ENCODE data around the gene DDR1. TPM values are rescaled to one million over a fixed set of nuclear protein-coding genes. Genes with fewer than 3 reads are reported as not detected.
A peak's percentile ranks its signal among the peaks of the same experiment; 100 is the strongest.

The DDR1 gene
- total RNA-seq, 1 experiment from 2014 or later = 95.2 TPM

DNA sequence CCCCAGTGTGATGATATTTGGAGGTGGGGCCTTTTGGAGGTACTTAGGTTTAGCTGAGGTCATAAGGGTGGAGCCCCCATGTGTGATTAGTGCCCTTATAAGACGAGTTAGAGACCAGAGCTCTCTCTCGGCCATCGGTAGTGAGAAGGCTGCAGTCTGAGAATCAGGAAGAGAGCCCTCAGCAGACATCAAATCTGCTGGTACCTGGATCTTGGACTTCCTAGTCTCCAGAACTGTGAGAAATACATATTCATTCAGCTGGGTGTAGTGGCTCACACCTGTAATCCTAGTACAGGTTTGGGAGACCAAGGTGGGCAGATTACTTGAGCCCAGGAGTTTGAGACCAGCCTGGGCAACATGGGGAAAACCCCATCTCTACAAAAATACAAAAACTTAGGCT is 48.7 kb upstream of the DDR1 start:
- BruUV-seq (replicated peaks) = no TSS peak
- ATAC-seq = no peak
- in situ Hi-C loops (cut with HindIII; ENCODE audit: low pct_unique_long_range_greater_than_20kb, low sequenced_read_pairs) (no loop called here), intact Hi-C loops (cut with micrococcal nuclease; ENCODE audit: unreplicated experiment) (no loop called here)
- no peak for DNase-seq (ENCODE audit: low read depth, low spot score)
- no peaks in the 10 kb centered on the region for H3K36me3 ChIP-seq (ENCODE audit: control insufficient read depth, insufficient read depth, low read length)
- H3K9me3 ChIP-seq (ENCODE audit: control insufficient read depth, insufficient read depth, low read depth, low read length) = no peaks in the 10 kb centered on the region
- 0 out of 2 replicates have a peak, but pooled peaks cover 2% of the 10 kb centered on the region for H3K4me1 ChIP-seq (ENCODE audit: control insufficient read depth, insufficient read depth, low read length)
- ChIA-PET CTCF (no interaction called here), POLR2A (interaction anchor here (0.5 kb wide), 1 partner anchor 71 kb away, joined by 7 read pairs; no protein-coding TSS in a partner anchor)
- H3K27ac ChIP-seq (ENCODE audit: low read length) = no peak overlapping the region
- no peak overlapping the region for H3K4me3 ChIP-seq (ENCODE audit: low read depth in 2 of 2, low read length in 2 of 2)
- TF ChIP-seq, protein P1, sequence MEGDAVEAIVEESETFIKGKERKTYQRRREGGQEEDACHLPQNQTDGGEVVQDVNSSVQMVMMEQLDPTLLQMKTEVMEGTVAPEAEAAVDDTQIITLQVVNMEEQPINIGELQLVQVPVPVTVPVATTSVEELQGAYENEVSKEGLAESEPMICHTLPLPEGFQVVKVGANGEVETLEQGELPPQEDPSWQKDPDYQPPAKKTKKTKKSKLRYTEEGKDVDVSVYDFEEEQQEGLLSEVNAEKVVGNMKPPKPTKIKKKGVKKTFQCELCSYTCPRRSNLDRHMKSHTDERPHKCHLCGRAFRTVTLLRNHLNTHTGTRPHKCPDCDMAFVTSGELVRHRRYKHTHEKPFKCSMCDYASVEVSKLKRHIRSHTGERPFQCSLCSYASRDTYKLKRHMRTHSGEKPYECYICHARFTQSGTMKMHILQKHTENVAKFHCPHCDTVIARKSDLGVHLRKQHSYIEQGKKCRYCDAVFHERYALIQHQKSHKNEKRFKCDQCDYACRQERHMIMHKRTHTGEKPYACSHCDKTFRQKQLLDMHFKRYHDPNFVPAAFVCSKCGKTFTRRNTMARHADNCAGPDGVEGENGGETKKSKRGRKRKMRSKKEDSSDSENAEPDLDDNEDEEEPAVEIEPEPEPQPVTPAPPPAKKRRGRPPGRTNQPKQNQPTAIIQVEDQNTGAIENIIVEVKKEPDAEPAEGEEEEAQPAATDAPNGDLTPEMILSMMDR (IDR thresholded peaks at IDR 0.05) = no peak
- TF ChIP-seq, protein P2, sequence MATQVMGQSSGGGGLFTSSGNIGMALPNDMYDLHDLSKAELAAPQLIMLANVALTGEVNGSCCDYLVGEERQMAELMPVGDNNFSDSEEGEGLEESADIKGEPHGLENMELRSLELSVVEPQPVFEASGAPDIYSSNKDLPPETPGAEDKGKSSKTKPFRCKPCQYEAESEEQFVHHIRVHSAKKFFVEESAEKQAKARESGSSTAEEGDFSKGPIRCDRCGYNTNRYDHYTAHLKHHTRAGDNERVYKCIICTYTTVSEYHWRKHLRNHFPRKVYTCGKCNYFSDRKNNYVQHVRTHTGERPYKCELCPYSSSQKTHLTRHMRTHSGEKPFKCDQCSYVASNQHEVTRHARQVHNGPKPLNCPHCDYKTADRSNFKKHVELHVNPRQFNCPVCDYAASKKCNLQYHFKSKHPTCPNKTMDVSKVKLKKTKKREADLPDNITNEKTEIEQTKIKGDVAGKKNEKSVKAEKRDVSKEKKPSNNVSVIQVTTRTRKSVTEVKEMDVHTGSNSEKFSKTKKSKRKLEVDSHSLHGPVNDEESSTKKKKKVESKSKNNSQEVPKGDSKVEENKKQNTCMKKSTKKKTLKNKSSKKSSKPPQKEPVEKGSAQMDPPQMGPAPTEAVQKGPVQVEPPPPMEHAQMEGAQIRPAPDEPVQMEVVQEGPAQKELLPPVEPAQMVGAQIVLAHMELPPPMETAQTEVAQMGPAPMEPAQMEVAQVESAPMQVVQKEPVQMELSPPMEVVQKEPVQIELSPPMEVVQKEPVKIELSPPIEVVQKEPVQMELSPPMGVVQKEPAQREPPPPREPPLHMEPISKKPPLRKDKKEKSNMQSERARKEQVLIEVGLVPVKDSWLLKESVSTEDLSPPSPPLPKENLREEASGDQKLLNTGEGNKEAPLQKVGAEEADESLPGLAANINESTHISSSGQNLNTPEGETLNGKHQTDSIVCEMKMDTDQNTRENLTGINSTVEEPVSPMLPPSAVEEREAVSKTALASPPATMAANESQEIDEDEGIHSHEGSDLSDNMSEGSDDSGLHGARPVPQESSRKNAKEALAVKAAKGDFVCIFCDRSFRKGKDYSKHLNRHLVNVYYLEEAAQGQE (IDR thresholded peaks at IDR 0.05; ENCODE audit: insufficient read depth in 1 of 2, low read depth in 2 of 2, low read length in 1 of 2) = no peak
- TF ChIP-seq SIN3A (IDR thresholded peaks at IDR 0.05; ENCODE audit: borderline replicate concordance, insufficient read depth, low read depth, low read length) (no peak), TCF7L2 (IDR thresholded peaks at IDR 0.05; ENCODE audit: low read depth, low read length) (no peak), POLR2AphosphoS5 (IDR thresholded peaks at IDR 0.05; ENCODE audit: low read depth, low read length) (no peak)
- no peaks in the 10 kb centered on the region for H3K27me3 ChIP-seq (ENCODE audit: control insufficient read depth, insufficient read depth, low read length)

DNA sequence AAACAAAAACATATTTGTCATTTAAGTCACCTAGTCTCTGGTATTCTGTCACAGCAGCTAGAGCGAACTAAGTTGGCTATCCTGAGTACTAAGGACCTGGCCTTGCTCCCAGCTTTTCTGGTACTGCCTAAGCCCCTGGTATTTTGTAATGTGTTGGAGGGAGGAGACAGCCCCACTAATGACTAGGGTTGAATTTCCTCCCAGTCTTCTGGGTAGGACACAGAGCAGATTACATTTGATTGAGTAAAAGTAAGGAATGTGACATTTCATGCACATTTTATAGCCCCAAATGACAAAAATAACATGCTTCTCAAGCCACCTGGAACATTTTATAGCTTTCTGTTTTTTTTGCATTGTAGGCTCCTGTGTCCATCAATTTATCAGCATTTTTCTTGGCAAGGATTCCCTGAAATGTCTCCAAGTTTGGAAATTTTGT is 47.9 kb upstream of the DDR1 start:
- ChIA-PET CTCF (no interaction called here), POLR2A (no interaction called here)
- H3K27me3 ChIP-seq (ENCODE audit: control insufficient read depth, insufficient read depth, low read length) = no peaks in the 10 kb centered on the region
- H3K4me3 ChIP-seq (ENCODE audit: low read depth in 2 of 2, low read length in 2 of 2) = no peak overlapping the region
- TF ChIP-seq POLR2AphosphoS5 (IDR thresholded peaks at IDR 0.05; ENCODE audit: low read depth, low read length) (no peak), TCF7L2 (IDR thresholded peaks at IDR 0.05; ENCODE audit: low read depth, low read length) (no peak), SIN3A (IDR thresholded peaks at IDR 0.05; ENCODE audit: borderline replicate concordance, insufficient read depth, low read depth, low read length) (no peak)
- TF ChIP-seq, protein P2 (IDR thresholded peaks at IDR 0.05; ENCODE audit: insufficient read depth in 1 of 2, low read depth in 2 of 2, low read length in 1 of 2) = no peak
- TF ChIP-seq, protein P1 (IDR thresholded peaks at IDR 0.05) = no peak
- no peaks in the 10 kb centered on the region for H3K36me3 ChIP-seq (ENCODE audit: control insufficient read depth, insufficient read depth, low read length)
- BruUV-seq (replicated peaks) = no TSS peak
- in situ Hi-C loops (cut with HindIII; ENCODE audit: low pct_unique_long_range_greater_than_20kb, low sequenced_read_pairs) (no loop called here), intact Hi-C loops (cut with micrococcal nuclease; ENCODE audit: unreplicated experiment) (no loop called here)
- DNase-seq (ENCODE audit: low read depth, low spot score) = no peak
- 0 out of 2 replicates have a peak, but pooled peaks have one; percentile 39 for ATAC-seq
- H3K27ac ChIP-seq (ENCODE audit: low read length) = no peak overlapping the region
- H3K9me3 ChIP-seq (ENCODE audit: control insufficient read depth, insufficient read depth, low read depth, low read length) = no peaks in the 10 kb centered on the region
- H3K4me1 ChIP-seq (ENCODE audit: control insufficient read depth, insufficient read depth, low read length) = peaks cover 8% of the 10 kb centered on the region; the same call in 1 of the 2 replicates

All from Panc1 (cell line).